ENCODE results near the gene IMMT. TPM values are rescaled to one million over a fixed set of nuclear protein-coding genes. Genes with fewer than 3 reads are reported as not detected.

Gene IMMT
- total RNA-seq, 1 experiment from 2014 or later: 112 TPM

- H3K18ac ChIP-seq (ENCODE audit: insufficient read length, low read depth, low read length): no peak overlapping the region
- H3K9me3 ChIP-seq (ENCODE audit: control insufficient read depth, low read depth, low read length): no peaks in the 10 kb centered on the region
- no peak overlapping the region for H2BK120ac ChIP-seq (ENCODE audit: low read depth, low read length, poor library complexity, severe bottlenecking)
- H4K8ac ChIP-seq (replicated peaks; ENCODE audit: insufficient read length, low read depth, low read length): no peak overlapping the region
- no peak overlapping the region for H2BK12ac ChIP-seq (ENCODE audit: insufficient read length, low read depth, low read length)
- no peak overlapping the region for H3K4ac ChIP-seq (ENCODE audit: low read depth, low read length)
- no peak for DNase-seq
- no peak overlapping the region for H3K23ac ChIP-seq (ENCODE audit: insufficient read length, low read depth, low read length)
- H2BK20ac ChIP-seq (ENCODE audit: low read depth, low read length, poor library complexity, severe bottlenecking): no peak overlapping the region
- Mint-ChIP-seq H3K4me1 (peaks cover 19 to 27% of the 10 kb centered on the region in 2 experiments), H3K4me3 (peak overlapping the region in 1 of 2 experiments; percentile 63; a peak in 2 of 5 replicates), H3K36me3 (ENCODE audit: insufficient read depth in 1 of 3, low read depth in 3 of 3) (peaks cover 9 to 18% (median 18%) of the 10 kb centered on the region in 3 experiments; a peak in 6 of 7 replicates), H3K27me3 (ENCODE audit: low read depth) (no peaks in the 10 kb centered on the region), H3K27ac (peak overlapping the region; percentile 65 to 86 (median 68); a peak in 3 of 7 replicates), H3K9me3 (no peaks in the 10 kb centered on the region)
- H2AK5ac ChIP-seq (ENCODE audit: insufficient read length, low read length): no peak overlapping the region
- no peaks in the 10 kb centered on the region for H3K79me1 ChIP-seq (ENCODE audit: insufficient read depth, low read depth, low read length, poor library complexity, severe bottlenecking)
- H2BK5ac ChIP-seq (ENCODE audit: insufficient read length, low read length): no peak overlapping the region
- H3K56ac ChIP-seq (ENCODE audit: insufficient read length, low read depth, low read length): no peak overlapping the region
- H3K9ac ChIP-seq (ENCODE audit: extremely low read depth, insufficient read length, low read length): no peak overlapping the region
- no peak overlapping the region for H3K14ac ChIP-seq (ENCODE audit: insufficient read depth, low read length)
- no peak overlapping the region for H3K4me2 ChIP-seq (ENCODE audit: insufficient read depth, insufficient read length, low read length)
- no peak overlapping the region for H2BK15ac ChIP-seq (ENCODE audit: low read depth, low read length)
- no peaks in the 10 kb centered on the region for H3K23me2 ChIP-seq (ENCODE audit: insufficient read length, low read depth, low read length, poor library complexity, severe bottlenecking)
- no peak overlapping the region for H3T11ph ChIP-seq (ENCODE audit: low read length)
- no peaks in the 10 kb centered on the region for H4K20me1 ChIP-seq (ENCODE audit: control insufficient read depth, insufficient read depth, insufficient read length)
- H4K91ac ChIP-seq (ENCODE audit: insufficient read length, low read depth, low read length): no peak overlapping the region
- no peaks in the 10 kb centered on the region for H3K27me3 ChIP-seq (ENCODE audit: insufficient read depth, low read length)
- H4K5ac ChIP-seq (ENCODE audit: insufficient read length, low read depth, low read length): no peak overlapping the region
- peaks cover 2% of the 10 kb centered on the region; the same call in 1 of the 2 replicates for H3K4me1 ChIP-seq (ENCODE audit: insufficient read depth, low read length)
- H2AFZ ChIP-seq (ENCODE audit: low read length): no peak overlapping the region
- no CpG with 5 or more reads among the region's 9 CpGs for WGBS (ENCODE audit: extremely low coverage, insufficient read length, low lambda C conversion rate)
- peaks cover 3% of the 10 kb centered on the region; the same call in 1 of the 2 replicates for H3K79me2 ChIP-seq (ENCODE audit: insufficient read depth, low read length)
- no peak overlapping the region for H3K27ac ChIP-seq (ENCODE audit: insufficient read length, low read depth, low read length)
- TF ChIP-seq CTCF (conservative IDR thresholded peaks at IDR 0.05): no peak
Measured at GRCh38 chr2:86202702-86203101, 7.4 kb upstream of the IMMT start.

Data from H9 (cell line).